ENCODE measurements around the gene MCF2L2.

Gene MCF2L2

DNA sequence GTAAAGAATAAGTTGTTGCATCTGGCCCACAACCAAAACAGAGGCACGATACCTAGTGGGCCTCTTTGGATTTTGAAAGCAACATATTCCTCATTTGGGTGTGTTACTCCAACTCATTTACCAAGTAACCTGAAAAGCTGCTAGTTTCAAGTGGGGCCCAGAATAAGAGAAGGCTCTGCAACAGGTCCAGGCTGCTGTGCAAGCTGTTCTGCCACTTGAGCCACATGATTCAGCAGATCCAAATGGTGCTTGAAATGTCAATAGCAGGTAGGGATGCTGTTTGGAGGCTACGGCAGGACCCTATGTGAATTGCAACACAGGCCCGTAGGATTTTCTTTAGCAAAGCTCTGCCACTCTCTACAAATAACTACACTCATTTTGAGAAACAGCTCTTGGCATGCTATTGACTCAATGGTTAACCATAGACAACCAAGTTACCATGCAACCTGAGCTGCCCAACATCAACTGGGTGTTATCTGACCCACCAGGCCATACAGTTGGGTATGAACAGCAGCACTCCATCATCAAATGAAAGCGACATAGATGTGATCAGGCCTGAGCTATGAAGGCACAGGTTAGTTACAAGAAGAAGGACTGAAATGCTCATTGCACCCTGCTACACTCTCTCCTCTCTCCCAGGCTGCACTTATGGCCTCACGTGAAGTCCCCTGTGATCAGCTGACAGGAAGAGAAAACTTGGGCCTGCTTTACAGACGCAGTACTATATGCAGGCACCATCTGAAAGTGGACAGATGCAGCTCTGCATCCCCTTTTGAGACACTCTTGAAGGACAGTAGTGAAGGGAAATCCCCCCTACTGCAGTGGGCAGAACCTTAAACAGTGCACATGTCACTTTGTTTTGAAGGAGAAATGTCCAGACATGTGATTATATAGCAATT lies 9.5 kb upstream of the MCF2L2 start (continued):
- TF ChIP-seq, protein P1, sequence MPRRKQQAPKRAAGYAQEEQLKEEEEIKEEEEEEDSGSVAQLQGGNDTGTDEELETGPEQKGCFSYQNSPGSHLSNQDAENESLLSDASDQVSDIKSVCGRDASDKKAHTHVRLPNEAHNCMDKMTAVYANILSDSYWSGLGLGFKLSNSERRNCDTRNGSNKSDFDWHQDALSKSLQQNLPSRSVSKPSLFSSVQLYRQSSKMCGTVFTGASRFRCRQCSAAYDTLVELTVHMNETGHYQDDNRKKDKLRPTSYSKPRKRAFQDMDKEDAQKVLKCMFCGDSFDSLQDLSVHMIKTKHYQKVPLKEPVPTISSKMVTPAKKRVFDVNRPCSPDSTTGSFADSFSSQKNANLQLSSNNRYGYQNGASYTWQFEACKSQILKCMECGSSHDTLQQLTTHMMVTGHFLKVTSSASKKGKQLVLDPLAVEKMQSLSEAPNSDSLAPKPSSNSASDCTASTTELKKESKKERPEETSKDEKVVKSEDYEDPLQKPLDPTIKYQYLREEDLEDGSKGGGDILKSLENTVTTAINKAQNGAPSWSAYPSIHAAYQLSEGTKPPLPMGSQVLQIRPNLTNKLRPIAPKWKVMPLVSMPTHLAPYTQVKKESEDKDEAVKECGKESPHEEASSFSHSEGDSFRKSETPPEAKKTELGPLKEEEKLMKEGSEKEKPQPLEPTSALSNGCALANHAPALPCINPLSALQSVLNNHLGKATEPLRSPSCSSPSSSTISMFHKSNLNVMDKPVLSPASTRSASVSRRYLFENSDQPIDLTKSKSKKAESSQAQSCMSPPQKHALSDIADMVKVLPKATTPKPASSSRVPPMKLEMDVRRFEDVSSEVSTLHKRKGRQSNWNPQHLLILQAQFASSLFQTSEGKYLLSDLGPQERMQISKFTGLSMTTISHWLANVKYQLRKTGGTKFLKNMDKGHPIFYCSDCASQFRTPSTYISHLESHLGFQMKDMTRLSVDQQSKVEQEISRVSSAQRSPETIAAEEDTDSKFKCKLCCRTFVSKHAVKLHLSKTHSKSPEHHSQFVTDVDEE (CRISPR knock-in tag; IDR thresholded peaks at IDR 0.05), result no peak

DNA sequence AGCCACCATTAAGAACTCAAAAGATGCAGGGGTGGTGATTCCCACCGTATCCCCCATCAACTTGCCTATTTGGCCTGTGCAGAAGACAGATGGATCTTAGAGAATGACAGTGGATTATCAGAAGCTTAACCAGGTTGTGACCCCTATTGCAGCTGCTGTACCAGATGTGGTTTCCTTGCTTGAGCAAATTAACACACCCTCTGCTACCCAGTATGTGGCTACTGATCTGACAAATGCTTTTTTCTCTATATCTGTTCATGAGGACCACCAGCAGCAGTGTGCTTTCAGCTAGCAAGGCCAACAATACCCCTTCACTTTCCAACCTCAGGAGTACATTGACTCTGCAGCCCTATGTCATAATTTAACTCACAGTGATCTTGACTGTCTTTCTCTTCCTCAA lies 8.6 kb upstream of the MCF2L2 start:
- TF ChIP-seq BACH2 (CRISPR knock-in tag; IDR thresholded peaks at IDR 0.05; ENCODE audit: borderline replicate concordance) (no peak), ARNTL (CRISPR knock-in tag; IDR thresholded peaks at IDR 0.05; ENCODE audit: borderline replicate concordance, low read depth) (no peak), ESRRG (CRISPR knock-in tag; IDR thresholded peaks at IDR 0.05) (no peak)
- TF ChIP-seq, protein P1 (CRISPR knock-in tag; IDR thresholded peaks at IDR 0.05), result no peak
- no peak for ATAC-seq

GRCh38 chr3:183435661-183436060 lies 7.2 kb upstream of the MCF2L2 start:
- ATAC-seq, result no peak
- no peak for TF ChIP-seq TCF4 (CRISPR knock-in tag; IDR thresholded peaks at IDR 0.05; ENCODE audit: borderline replicate concordance)

DNA sequence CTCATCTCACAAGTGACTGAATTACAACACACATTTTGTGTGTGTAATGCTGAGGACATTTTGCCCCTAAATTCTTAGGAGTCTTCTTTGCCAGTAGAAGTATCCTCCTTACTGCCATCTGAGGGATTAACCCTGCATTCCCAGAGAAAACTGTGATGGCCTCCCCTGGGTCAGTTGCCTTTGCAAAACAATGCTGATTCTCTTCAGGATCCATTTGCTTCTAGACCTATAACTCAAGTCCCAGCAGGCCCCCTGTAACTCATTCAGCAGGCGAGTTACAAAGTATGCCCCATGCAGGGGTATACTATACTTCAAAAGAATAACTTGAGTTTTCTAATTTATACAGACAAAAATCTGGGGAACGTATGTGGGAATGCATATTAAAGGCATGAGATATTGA lies 6.6 kb upstream of the MCF2L2 start:
- TF ChIP-seq CREB5 (CRISPR knock-in tag; IDR thresholded peaks at IDR 0.05; ENCODE audit: low read depth), result no peak
- TF ChIP-seq ZFP3 (CRISPR knock-in tag; IDR thresholded peaks at IDR 0.05), result no peak
- TF ChIP-seq OSR1 (CRISPR knock-in tag; IDR thresholded peaks at IDR 0.05), result no peak
- no peak for TF ChIP-seq ARNTL (CRISPR knock-in tag; IDR thresholded peaks at IDR 0.05; ENCODE audit: borderline replicate concordance, low read depth)
- TF ChIP-seq ZNF565 (CRISPR knock-in tag; conservative IDR thresholded peaks at IDR 0.05; ENCODE audit: low read depth), result no peak
- TF ChIP-seq, protein P2, sequence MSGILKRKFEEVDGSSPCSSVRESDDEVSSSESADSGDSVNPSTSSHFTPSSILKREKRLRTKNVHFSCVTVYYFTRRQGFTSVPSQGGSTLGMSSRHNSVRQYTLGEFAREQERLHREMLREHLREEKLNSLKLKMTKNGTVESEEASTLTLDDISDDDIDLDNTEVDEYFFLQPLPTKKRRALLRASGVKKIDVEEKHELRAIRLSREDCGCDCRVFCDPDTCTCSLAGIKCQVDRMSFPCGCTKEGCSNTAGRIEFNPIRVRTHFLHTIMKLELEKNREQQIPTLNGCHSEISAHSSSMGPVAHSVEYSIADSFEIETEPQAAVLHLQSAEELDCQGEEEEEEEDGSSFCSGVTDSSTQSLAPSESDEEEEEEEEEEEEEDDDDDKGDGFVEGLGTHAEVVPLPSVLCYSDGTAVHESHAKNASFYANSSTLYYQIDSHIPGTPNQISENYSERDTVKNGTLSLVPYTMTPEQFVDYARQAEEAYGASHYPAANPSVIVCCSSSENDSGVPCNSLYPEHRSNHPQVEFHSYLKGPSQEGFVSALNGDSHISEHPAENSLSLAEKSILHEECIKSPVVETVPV (CRISPR knock-in tag; IDR thresholded peaks at IDR 0.05), result no peak
- ATAC-seq, result no peak

DNA sequence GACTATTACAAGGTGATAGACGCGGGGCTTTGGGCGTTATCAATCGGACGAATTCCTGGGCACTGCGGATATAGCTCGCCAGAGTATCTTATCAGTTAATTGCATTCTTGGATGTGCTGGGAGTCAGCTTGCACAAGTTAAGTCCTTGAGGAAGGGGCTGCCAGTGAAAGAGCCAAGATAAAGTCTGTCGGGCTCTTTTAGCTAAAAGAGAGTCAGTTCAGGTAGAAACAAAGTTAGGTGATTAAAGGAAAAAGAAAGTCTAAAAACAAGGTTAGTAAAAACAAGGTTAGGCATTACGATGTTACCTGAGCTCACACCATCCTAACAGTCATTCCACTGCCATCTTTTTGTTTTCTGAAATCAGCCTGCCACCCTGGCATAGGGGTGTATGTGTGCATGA lies 6.1 kb upstream of the MCF2L2 start:
- TF ChIP-seq ESRRG (CRISPR knock-in tag; IDR thresholded peaks at IDR 0.05) (no peak), ZNF565 (CRISPR knock-in tag; conservative IDR thresholded peaks at IDR 0.05; ENCODE audit: low read depth) (no peak), RARB (CRISPR knock-in tag; IDR thresholded peaks at IDR 0.05) (no peak), TCF4 (CRISPR knock-in tag; IDR thresholded peaks at IDR 0.05; ENCODE audit: borderline replicate concordance) (no peak), GLIS3 (CRISPR knock-in tag; IDR thresholded peaks at IDR 0.05) (no peak), PPARA (CRISPR knock-in tag; IDR thresholded peaks at IDR 0.05; ENCODE audit: borderline replicate concordance) (no peak), SNAI2 (CRISPR knock-in tag; IDR thresholded peaks at IDR 0.05) (no peak), CSDC2 (CRISPR knock-in tag; IDR thresholded peaks at IDR 0.05) (no peak)
- no peak for ATAC-seq

All from SK-N-SH treated with all-trans-retinoic acid at 6 μM for 48 hours (cell line).